Mucosa of stomach (tissue), 1 donor: Measurements from ENCODE around the gene GH2.
"Not testable (repeated sequence)": the region's sequence is repeated elsewhere in the genome, so short reads cannot be mapped to it uniquely, and the experiment has no call there.

Experiments
- H3K27me3 ChIP-seq: one replicate; pipeline ENCODE4 v1.7.0; 2013; ENCODE audit warnings: mild to moderate bottlenecking, low read length; ENCODE audit not compliant: control insufficient read depth, insufficient read depth
- H3K36me3 ChIP-seq: one replicate; pipeline ENCODE4 v1.7.0; 2013; ENCODE audit warnings: low read length; ENCODE audit not compliant: control insufficient read depth, insufficient read depth
- H3K4me1 ChIP-seq: one replicate; pipeline ENCODE4 v1.7.0; 2013; ENCODE audit warnings: mild to moderate bottlenecking, low read length; ENCODE audit not compliant: control insufficient read depth, insufficient read depth
- H3K4me3 ChIP-seq: one replicate; pipeline ENCODE4 v1.7.0; 2013; ENCODE audit warnings: low read length
- H3K9ac ChIP-seq: one replicate; pipeline ENCODE4 v1.7.0; 2013; ENCODE audit warnings: mild to moderate bottlenecking, low read length, moderate library complexity
- H3K9me3 ChIP-seq: one replicate; pipeline ENCODE4 v1.7.0; 2013; ENCODE audit warnings: mild to moderate bottlenecking, low read length, moderate library complexity; ENCODE audit not compliant: control insufficient read depth
- donor health status: Pancreatic carcinoma.

GH2 gene

DNA sequence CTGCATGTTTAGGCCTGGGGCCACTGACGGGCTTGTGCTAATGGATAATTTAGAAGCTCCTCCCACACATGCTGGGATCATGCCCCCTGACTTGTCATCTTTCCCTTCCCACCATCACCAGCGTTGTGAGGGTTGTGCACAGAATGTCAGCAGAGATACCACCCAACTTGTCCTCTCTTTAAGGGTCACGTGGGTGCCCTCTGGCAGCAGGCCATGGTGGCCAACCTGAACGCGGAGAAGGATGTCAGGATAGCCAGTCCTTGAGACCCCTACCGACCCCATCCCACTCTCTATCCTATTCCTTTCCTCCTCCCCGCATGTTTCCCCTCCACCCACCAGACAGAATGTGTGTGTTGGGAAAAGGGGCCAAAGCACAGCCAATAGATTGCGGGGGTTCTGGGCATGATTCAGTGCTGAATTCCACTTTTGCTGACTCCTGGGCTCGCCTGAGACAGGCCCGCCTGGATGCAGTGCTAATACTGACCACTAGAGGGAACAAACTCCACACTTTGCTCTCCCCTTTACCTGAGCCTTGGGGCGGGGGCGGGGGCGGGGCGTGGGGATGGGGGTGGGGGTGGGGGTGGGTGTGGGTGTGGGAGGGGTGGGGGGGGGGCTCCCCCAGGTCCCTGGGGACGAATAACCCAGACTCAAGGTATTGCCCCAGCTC, at the start of gene GH2:
TSS of gene GH2 (minus strand) at position 10 of the 667 bp plus-strand sequence. CDS start 143 bp downstream, outside the sequence.
- no peaks in the 10 kb centered on the region for H3K36me3 ChIP-seq
- no peak within 1 kb of the TSS for H3K4me3 ChIP-seq
- no peaks in the 10 kb centered on the region for H3K27me3 ChIP-seq
- H3K9me3 ChIP-seq, result no peaks in the 10 kb centered on the region
- no peak within 1 kb of the TSS for H3K9ac ChIP-seq
- no peaks in the 10 kb centered on the region for H3K4me1 ChIP-seq

GRCh38 chr17:63930951-63931575, 49.3 kb upstream of the GH2 start:
- H3K9ac ChIP-seq, result no peak overlapping the region

GRCh38 chr17:63929860-63930766, 48.4 kb upstream of the GH2 start:
- Histone ChIP-seq H3K9me3 (no peaks in the 10 kb centered on the region), H3K4me1 (no peaks in the 10 kb centered on the region), H3K9ac (no peak overlapping the region), H3K36me3 (no peaks in the 10 kb centered on the region), H3K27me3 (peaks cover 4% of the 10 kb centered on the region), H3K4me3 (no peak overlapping the region)

More at GRCh38 chr17:63930951-63931575, 49.3 kb upstream of the GH2 start:
- Histone ChIP-seq H3K4me3 (no peak overlapping the region), H3K27me3 (peaks cover 4% of the 10 kb centered on the region), H3K36me3 (no peaks in the 10 kb centered on the region), H3K4me1 (no peaks in the 10 kb centered on the region), H3K9me3 (no peaks in the 10 kb centered on the region)

- Histone ChIP-seq H3K9me3 (no peaks in the 10 kb centered on the region), H3K36me3 (no peaks in the 10 kb centered on the region), H3K4me3 (no peak overlapping the region), H3K4me1 (no peaks in the 10 kb centered on the region), H3K9ac (no peak overlapping the region), H3K27me3 (no peaks in the 10 kb centered on the region)
These were observed 47.4 kb upstream of the GH2 start for GRCh38 chr17:63928966-63929695.

DNA sequence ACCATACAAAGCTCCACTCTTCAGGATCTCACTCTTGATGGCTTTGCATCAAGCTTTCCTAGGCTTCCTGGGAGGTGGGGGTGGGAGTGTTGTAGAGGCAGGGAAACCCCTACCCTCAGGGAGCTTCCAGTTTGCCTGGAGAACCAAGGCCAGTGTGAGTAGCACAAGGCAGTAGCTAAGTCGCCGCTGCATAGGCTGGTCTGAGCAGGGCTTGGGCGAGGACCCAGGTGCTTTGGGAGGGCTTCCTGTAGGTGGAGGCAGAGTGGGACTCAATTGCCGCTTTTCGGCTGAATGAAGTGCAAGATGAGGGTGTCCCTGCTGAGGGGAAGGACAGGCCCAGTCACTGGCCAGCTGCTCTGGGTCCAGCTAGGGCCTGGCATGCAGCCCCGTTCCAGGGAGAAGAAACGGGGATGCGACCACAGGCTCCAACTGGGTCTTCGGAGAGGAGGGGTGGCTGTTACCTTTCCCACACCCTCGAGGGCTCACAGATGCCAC, 46.5 kb upstream of the GH2 start:
- Histone ChIP-seq H3K4me1 (no peaks in the 10 kb centered on the region), H3K9ac (no peak overlapping the region), H3K9me3 (no peaks in the 10 kb centered on the region), H3K4me3 (no peak overlapping the region), H3K27me3 (no peaks in the 10 kb centered on the region), H3K36me3 (no peaks in the 10 kb centered on the region)

DNA sequence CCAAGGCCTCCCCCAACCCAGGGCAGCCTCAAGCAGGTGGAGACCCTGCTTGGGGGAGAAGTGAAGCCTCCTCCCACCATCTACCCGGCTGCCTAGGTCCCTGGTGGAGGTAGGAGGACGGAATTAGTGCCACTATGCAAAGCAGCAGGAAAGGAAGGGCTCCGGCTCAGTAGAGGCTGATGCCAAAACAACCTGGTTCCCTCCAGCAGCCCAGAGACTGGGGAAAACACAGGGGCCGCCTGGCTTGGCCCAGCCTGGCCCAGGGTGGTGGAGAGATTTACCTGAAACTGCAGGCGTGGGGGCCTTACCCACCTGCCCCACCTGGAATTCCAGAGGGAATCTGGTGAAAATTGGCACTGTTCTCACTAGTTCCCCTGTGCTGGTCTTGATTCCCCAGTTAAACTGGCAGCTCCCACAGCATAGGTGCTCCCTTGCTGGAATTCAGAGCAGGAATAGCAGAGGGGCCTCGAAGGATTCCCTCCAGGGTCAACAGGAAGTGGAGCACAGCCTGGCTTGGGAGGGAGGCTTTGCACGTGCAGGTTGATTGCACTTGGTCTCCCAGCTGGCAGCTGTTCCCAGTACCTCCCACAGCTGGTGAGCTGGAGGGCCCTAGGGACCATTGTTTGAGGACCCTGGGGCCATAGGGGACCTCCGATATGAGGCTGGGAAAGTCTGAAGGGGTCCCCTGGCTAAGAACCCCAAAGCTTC, 45.9 kb upstream of the GH2 start:
- H3K4me1 ChIP-seq, result no peaks in the 10 kb centered on the region
- no peaks in the 10 kb centered on the region for H3K27me3 ChIP-seq
- no peaks in the 10 kb centered on the region for H3K36me3 ChIP-seq
- H3K9ac ChIP-seq, result no peak overlapping the region
- H3K4me3 ChIP-seq, result no peak overlapping the region
- H3K9me3 ChIP-seq, result no peaks in the 10 kb centered on the region

DNA sequence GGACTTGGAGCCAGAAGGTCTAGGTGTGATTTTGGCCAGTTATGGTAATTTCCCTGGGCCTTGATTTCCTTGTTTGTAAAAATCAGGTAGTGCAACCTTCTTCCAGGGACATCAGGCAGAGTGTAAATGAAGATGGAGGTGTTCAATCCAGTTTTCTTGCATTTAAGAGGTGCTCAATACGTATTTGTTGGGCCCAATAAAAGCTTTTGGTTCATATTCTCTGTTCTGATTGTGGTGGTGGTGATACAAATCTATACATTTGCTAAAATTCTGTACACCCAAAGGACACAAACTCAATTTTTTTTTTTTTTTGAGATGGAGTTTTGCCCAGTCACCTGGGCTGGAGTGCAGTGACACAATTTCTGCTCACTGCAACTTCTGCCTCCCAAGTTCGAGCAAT, 44.4 kb upstream of the GH2 start:
- Histone ChIP-seq H3K4me3 (no peak overlapping the region), H3K9me3 (no peaks in the 10 kb centered on the region), H3K27me3 (no peaks in the 10 kb centered on the region), H3K36me3 (no peaks in the 10 kb centered on the region), H3K4me1 (no peaks in the 10 kb centered on the region), H3K9ac (no peak overlapping the region)

DNA sequence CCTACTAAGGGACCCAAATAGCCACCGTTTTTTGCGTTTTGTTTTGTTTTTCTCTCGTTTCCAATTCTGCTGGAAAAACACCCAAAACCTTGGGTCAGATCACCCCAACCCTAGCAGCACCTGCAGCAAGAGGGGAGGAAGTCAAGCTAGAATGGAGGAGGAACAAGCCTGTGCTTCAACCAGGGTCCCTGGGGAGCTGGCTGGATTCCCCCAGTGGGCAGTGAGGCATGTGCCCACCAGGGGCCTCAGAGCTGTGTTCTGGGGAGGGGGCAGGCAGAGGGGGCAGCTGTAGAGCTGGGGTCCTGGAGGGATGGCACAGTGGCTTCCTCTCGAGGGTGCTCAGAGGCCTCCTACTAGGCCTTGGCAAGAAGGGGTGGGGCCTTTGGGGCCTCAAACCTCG, 43.9 kb upstream of the GH2 start:
- Histone ChIP-seq H3K36me3 (no peaks in the 10 kb centered on the region), H3K27me3 (no peaks in the 10 kb centered on the region), H3K9me3 (no peaks in the 10 kb centered on the region), H3K9ac (no peak overlapping the region), H3K4me3 (no peak overlapping the region), H3K4me1 (no peaks in the 10 kb centered on the region)

- H3K9ac ChIP-seq, H3K27me3 ChIP-seq, H3K4me1 ChIP-seq, H3K4me3 ChIP-seq, H3K9me3 ChIP-seq, H3K36me3 ChIP-seq: not testable (repeated sequence)
These were observed 40.7 kb upstream of the GH2 start for GRCh38 chr17:63922402-63922801.

DNA sequence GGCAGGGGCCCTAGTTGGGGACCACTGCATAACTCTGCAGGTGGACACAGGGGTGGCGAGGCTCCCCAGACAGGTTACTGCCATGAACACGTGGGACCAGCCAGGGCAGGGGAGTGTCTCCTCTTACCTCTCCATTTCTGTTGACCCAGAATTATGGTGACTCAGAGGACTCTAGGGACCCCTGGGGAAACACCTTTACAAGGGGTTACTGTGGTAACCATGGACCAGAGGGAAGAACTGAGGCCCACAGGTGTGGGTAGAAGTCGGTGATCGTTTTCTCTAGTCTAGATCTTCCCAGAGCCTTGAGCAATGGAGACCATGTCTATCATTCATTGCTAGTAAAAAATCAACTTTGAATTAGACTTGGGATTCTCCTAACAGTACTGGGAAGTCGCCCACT, 39.0 kb upstream of the GH2 start:
- not testable (repeated sequence) for H3K27me3 ChIP-seq, H3K4me1 ChIP-seq, H3K4me3 ChIP-seq, H3K9ac ChIP-seq, H3K9me3 ChIP-seq, H3K36me3 ChIP-seq

DNA sequence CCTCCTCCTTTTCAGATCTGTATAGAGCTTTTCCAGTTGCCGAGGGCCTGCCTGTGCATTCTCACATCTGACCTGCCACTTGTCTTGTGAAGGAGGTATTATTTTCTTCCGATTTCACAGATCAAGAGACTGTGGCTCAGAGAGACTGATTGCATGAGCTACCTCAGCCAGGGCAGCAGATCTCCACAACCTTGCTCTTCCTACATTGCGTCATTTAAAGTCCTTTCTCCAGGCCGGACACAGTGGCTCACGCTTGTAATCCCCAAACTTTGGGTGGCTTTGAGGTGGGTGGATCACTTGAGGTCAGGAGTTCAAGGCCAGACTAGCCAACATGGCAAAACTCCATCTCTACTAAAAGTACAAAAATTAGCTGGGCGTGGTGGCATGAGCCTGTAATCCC, 38.3 kb upstream of the GH2 start:
- not testable (repeated sequence) for H3K9ac ChIP-seq, H3K36me3 ChIP-seq, H3K27me3 ChIP-seq, H3K4me3 ChIP-seq, H3K9me3 ChIP-seq, H3K4me1 ChIP-seq
